Activated naive CD4-positive, alpha-beta T cell treated with anti-CD3 and anti-CD28 coated beads, Interleukin-2, amount 50 U/mL, for 72 hours (primary cell): ENCODE results near the gene P2RY2. TPM values are rescaled to one million over a fixed set of nuclear protein-coding genes. Genes with fewer than 3 reads are reported as not detected.
A peak's percentile ranks its signal among the peaks of the same experiment; 100 is the strongest.

ENCODE experiments used
- ATAC-seq, 2 donors: fragments of 150-1000 bp; cut with Tn5 transposase; 2 replicates each; pipeline ENCODE4 v1.10.0; 2021; ENCODE audit warnings: mild to moderate bottlenecking in 2 of 2, moderate library complexity in 2 of 2
- DNase-seq, 2 donors: peaks; one replicate each; pipeline ENCODE4 v3.0.0; 2021 to 2022; ENCODE audit warnings: low spot score in 2 of 2
- H3K27ac Mint-ChIP-seq, 2 donors: one replicate each; pipeline ENCODE4 v1.8.0; 2022; ENCODE audit warnings: mild to moderate bottlenecking in 2 of 2, mixed read lengths in 2 of 2
- H3K36me3 Mint-ChIP-seq, 2 donors: one replicate each; pipeline ENCODE4 v1.8.0; 2022; ENCODE audit warnings: mixed read lengths in 2 of 2
- H3K9me3 Mint-ChIP-seq, 2 donors: one replicate each; pipeline ENCODE4 v1.8.0; 2022; ENCODE audit warnings: mixed read lengths in 2 of 2
- total RNA-seq, 2 donors: library from RNA; stranded (reverse); gene quantifications; one replicate each; pipeline ENCODE4 v1.2.3, GENCODE V29; 2022

P2RY2 gene
- total RNA-seq, 2 donors from 2014 or later = not detected

- DNase-seq = peak in 1 of 2 donors; percentile 68
- no peak overlapping the region for H3K27ac Mint-ChIP-seq
- peak; percentile 76 to 92 for ATAC-seq
- H3K36me3 Mint-ChIP-seq = no peaks in the 10 kb centered on the region
- H3K9me3 Mint-ChIP-seq = no peaks in the 10 kb centered on the region
These were observed 33.0 kb upstream of the P2RY2 start for GRCh38 chr11:73184953-73185671.

GRCh38 chr11:73185680-73186293, 32.3 kb upstream of the P2RY2 start:
- peak in 1 of 2 donors; percentile 10 for ATAC-seq
- no peak overlapping the region for H3K27ac Mint-ChIP-seq
- no peaks in the 10 kb centered on the region for H3K36me3 Mint-ChIP-seq
- no peak for DNase-seq
- H3K9me3 Mint-ChIP-seq = no peaks in the 10 kb centered on the region

DNA sequence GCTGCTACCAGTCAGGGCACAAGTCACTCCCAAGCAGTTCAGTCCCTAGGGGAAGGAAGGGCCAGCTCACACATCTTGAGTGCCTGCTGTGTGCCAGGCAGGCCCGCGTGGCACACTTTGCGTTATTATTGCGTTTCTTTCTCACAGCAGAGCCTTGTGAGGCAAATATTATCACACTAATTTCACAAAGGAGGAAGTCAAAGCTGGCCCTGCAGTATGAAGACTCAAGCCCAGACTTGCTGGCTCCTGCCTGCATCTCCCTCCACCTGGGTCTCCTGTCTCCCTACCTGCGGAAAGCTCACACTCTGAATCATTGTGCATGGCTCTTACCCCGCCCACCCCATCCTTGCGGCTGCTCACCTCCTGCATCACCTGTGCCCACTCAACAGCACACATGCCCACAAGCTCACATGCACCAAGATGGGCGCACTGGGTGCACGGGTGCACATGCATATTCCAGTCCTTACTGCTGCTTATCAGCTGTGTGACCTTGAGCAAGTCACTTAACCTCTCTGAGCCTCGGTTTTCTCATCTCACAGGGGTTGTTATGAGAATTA, 31.7 kb upstream of the P2RY2 start:
- DNase-seq (no peak), ATAC-seq (no peak)
- Mint-ChIP-seq H3K36me3 (no peaks in the 10 kb centered on the region), H3K27ac (no peak overlapping the region), H3K9me3 (no peaks in the 10 kb centered on the region)

DNA sequence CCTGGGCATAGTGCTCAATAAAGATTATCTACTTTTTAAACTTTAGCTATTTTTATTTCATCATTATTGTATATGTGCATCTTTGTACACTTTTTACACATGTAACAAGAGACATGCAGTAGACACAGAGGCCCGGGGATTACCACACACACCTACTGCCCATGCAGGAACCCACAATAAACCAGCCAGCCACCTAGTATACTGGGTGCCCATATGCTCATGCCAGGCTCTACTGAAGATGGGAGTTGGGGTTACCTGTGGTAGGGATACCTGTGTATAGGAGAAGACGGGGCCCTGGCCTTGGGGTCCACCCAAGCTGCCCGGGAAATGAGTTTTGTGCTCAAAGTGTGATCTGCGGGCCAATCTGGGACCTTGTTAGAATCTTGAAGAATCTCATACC, 31.2 kb upstream of the P2RY2 start:
- H3K9me3 Mint-ChIP-seq = no peaks in the 10 kb centered on the region
- no peak for ATAC-seq
- H3K27ac Mint-ChIP-seq = no peak overlapping the region
- no peak for DNase-seq
- H3K36me3 Mint-ChIP-seq = no peaks in the 10 kb centered on the region

DNA sequence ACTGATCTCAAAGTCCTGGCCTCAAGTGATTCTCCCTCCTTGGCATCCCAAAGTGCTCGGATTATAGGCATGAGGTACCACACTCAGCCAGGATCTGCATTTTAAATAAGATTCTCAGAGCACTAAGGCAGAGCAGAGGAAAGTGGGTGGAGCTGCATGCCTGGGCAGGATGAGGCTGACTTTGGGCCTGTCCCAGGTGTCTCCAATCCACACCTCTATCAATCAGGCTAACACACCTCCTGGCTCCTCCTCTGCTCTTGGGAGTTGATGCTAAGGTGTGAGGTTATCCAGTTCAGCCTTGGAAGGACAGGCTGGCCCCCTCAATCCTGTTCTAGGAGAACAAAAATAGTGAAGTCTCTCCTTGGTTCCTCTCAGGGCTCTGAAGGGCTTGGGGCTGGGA, 30.2 kb upstream of the P2RY2 start:
- peak overlapping the region in 1 of 2 donors; percentile 72 for H3K27ac Mint-ChIP-seq
- H3K9me3 Mint-ChIP-seq = no peaks in the 10 kb centered on the region
- DNase-seq (no peak), ATAC-seq (no peak)
- H3K36me3 Mint-ChIP-seq = no peaks in the 10 kb centered on the region

DNA sequence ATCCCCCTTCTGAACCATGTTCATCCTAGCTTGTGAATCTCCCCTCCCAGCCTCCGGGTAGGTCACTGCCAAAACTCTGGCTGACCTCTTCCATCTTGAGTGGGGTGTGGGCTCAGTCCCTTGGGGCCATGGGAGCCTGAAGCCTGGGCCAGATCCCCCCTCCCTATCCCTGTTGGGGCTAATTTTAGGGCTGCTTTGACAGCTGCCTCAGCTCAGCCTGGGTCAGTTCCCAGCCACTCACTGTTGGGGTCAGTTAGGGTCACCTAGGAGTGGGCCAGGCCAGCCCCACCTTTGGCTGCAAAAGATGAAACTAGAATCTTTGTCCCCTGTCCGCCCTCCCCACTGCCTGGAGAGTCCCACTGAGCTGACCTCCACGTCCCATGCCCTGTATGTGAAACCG, 29.8 kb upstream of the P2RY2 start:
- no peak for ATAC-seq
- peak overlapping the region in 1 of 2 donors; percentile 72 for H3K27ac Mint-ChIP-seq
- no peaks in the 10 kb centered on the region for H3K36me3 Mint-ChIP-seq
- no peak for DNase-seq
- H3K9me3 Mint-ChIP-seq = no peaks in the 10 kb centered on the region

- peak in 1 of 2 donors; percentile 30 for DNase-seq
- Mint-ChIP-seq H3K27ac (no peak overlapping the region), H3K36me3 (no peaks in the 10 kb centered on the region), H3K9me3 (no peaks in the 10 kb centered on the region)
- no peak for ATAC-seq
These were observed 28.8 kb upstream of the P2RY2 start for GRCh38 chr11:73189315-73189714.

GRCh38 chr11:73189723-73190556, 28.1 kb upstream of the P2RY2 start:
- H3K27ac Mint-ChIP-seq = peak overlapping the region in 1 of 2 donors; percentile 7
- no peaks in the 10 kb centered on the region for H3K9me3 Mint-ChIP-seq

GRCh38 chr11:73190557-73190885, 27.6 kb upstream of the P2RY2 start:
- Mint-ChIP-seq H3K36me3 (no peaks in the 10 kb centered on the region), H3K9me3 (no peaks in the 10 kb centered on the region), H3K27ac (peak overlapping the region in 1 of 2 donors; percentile 7)
- ATAC-seq = no peak
- DNase-seq = no peak

More at GRCh38 chr11:73189723-73190556, 28.1 kb upstream of the P2RY2 start:
- ATAC-seq = no peak
- DNase-seq = peak in 1 of 2 donors; percentile 51
- no peaks in the 10 kb centered on the region for H3K36me3 Mint-ChIP-seq

GRCh38 chr11:73191151-73191550, 26.9 kb upstream of the P2RY2 start:
- Mint-ChIP-seq H3K36me3 (no peaks in the 10 kb centered on the region), H3K9me3 (no peaks in the 10 kb centered on the region), H3K27ac (peak overlapping the region in 1 of 2 donors; percentile 7)
- DNase-seq (peak in 1 of 2 donors; percentile 26), ATAC-seq (no peak)

GRCh38 chr11:73192272-73192671, 25.8 kb upstream of the P2RY2 start:
- Mint-ChIP-seq H3K36me3 (no peaks in the 10 kb centered on the region), H3K27ac (no peak overlapping the region), H3K9me3 (no peaks in the 10 kb centered on the region)
- DNase-seq (peak in 1 of 2 donors; percentile 48), ATAC-seq (peak; percentile 76)

DNA sequence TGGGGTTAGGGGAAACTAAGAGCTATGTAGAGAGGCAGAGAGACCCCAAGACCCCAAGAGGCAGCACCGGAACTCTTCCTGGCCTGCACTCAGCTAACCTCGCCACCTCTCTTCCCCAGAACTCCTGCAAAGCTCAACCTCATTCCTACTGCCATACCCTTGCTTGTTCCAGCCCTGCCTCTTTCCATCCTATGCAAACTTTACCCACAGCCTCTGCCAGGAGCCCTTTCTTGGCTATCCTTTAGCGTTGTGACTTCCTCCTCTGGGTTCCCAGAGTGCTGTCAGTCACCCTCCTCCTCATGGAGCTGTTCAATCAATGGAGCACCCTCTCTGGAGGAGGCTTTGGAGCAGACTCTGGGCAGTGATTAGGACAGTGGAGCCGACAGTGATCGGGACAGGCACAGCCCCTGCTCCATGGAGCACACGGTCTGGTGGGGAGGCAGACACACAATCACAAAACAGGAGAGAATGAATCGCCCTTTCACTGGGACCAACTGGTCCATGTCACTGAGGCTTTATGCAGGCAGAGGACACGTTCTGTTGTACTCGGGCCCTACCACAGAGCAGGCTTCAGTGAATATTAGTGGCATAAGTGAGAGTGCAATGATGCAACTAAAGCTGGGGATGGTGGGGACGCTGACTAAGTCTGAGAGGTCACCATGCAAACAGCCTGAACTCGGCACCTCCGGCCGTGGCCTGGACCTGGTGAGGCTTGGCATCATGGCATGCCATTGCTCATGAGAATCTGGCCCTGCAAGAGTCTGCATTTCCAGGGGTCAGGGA, 24.6 kb upstream of the P2RY2 start:
- H3K27ac Mint-ChIP-seq = no peak overlapping the region
- H3K36me3 Mint-ChIP-seq = no peaks in the 10 kb centered on the region
- no peak for ATAC-seq

DNA sequence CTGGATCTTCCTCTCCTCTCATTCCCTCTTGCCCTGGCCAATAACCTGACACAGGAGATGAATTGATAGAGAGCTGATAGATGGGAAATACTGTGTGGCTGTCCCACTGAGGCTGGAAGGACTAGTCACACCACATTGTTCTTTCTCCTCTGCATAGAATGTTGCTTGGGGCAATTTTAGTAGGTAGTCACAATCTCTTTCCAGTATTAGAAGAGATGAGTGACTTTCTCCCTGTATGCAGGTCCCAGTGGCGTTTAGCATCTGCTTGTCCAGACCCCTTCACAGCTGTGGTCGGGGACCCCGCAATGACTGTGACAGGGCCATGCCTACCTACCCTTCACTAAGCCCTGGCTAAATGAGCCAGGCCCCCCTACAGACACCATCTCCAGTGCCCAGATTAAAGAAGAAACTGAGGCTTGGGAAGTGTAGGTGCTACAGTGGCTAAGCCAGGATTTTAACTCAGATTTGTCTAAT, 24.0 kb upstream of the P2RY2 start:
- no peaks in the 10 kb centered on the region for H3K36me3 Mint-ChIP-seq
- DNase-seq (no peak), ATAC-seq (no peak)
- H3K27ac Mint-ChIP-seq = no peak overlapping the region
- H3K9me3 Mint-ChIP-seq = no peaks in the 10 kb centered on the region

More for the DNA sequence above, 24.6 kb upstream of the P2RY2 start:
- DNase-seq = peak in 1 of 2 donors; percentile 37
- no peaks in the 10 kb centered on the region for H3K9me3 Mint-ChIP-seq

DNA sequence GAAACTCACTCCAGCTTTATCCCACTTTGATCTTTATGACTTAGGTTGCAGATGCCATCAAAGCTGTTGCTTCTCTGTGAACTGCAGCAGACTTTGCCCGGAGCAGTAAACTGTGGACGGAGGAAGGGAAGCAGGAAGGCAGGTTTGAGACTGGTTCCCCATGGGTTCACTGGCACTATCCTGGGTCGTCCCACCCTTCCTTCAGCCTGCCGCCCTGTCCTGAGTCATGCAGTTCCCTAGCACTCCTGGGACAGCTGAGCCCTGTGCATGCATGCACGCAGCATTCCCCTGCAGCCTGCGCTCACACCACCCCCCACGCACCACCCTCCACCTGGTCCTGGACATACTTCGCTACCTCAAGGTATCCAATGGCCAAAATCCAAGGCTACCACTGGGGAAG, 23.5 kb upstream of the P2RY2 start:
- peak in 1 of 2 donors; percentile 42 for DNase-seq
- no peak overlapping the region for H3K27ac Mint-ChIP-seq
- H3K9me3 Mint-ChIP-seq = no peaks in the 10 kb centered on the region
- H3K36me3 Mint-ChIP-seq = no peaks in the 10 kb centered on the region
- ATAC-seq = no peak

- H3K27ac Mint-ChIP-seq = peak overlapping the region in 1 of 2 donors; percentile 93
- ATAC-seq (peak in 1 of 2 donors; percentile 50), DNase-seq (peak in 1 of 2 donors; percentile 46)
- no peaks in the 10 kb centered on the region for H3K36me3 Mint-ChIP-seq
- no peaks in the 10 kb centered on the region for H3K9me3 Mint-ChIP-seq
These were observed 22.7 kb upstream of the P2RY2 start for GRCh38 chr11:73195191-73196007.
